Activated T-helper 17 cell treated with anti-CD3 and anti-CD28 coated beads, Interleukin-2, amount 50 U/mL, for 72 hours (primary cell): ENCODE measurements around the gene MXRA5. TPM values are rescaled to one million over a fixed set of nuclear protein-coding genes. Genes with fewer than 3 reads are reported as not detected.
"Not testable (repeated sequence)": the region's sequence is repeated elsewhere in the genome, so short reads cannot be mapped to it uniquely, and the experiment has no call there.

Source experiments
- ATAC-seq: fragments of 150-1000 bp; cut with Tn5 transposase; replicated peaks from 2 replicates; pipeline ENCODE4 v1.10.0; 2021; ENCODE audit warnings: mild to moderate bottlenecking, moderate library complexity
- H3K27ac Mint-ChIP-seq: one replicate; pipeline ENCODE4 v1.8.0; 2022; ENCODE audit warnings: mixed read lengths
- H3K27me3 Mint-ChIP-seq: one replicate; pipeline ENCODE4 v1.8.0; 2022; ENCODE audit warnings: mixed read lengths
- H3K36me3 Mint-ChIP-seq: one replicate; pipeline ENCODE4 v1.8.0; 2022; ENCODE audit warnings: low read depth, mild to moderate bottlenecking, mixed read lengths
- H3K4me1 Mint-ChIP-seq: one replicate; pipeline ENCODE4 v1.8.0; 2022; ENCODE audit warnings: mixed read lengths
- H3K4me3 Mint-ChIP-seq: one replicate; pipeline ENCODE4 v1.8.0; 2022; ENCODE audit warnings: mild to moderate bottlenecking, mixed read lengths
- H3K9me3 Mint-ChIP-seq: one replicate; pipeline ENCODE4 v1.8.0; 2022; ENCODE audit warnings: mixed read lengths
- total RNA-seq, 2 donors: library from RNA; stranded (reverse); gene quantifications; one replicate each; pipeline ENCODE4 v1.2.3, GENCODE V29; 2022

Gene MXRA5
- total RNA-seq, 2 donors from 2014 or later, result not detected

DNA sequence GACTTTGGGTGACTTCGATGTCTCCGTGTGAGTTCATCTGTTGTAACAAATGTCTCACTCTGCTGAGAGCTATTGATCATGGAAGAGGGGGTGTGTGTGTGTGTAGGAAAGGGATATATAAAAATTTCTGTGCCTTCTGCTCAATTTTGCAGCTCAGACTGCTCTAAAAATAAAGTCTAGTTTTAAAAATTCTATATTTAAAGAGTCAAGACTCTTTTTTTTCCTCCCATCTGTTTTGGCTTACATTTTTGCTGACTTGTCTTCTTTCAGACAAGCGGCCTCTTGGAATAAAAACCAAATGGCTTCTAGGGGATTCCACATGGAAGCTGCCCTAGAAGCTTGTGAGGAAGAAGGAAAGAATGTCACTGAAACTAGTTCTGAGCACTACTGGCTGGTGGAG is 6.3 kb upstream of the MXRA5 start:
- not testable (repeated sequence) for ATAC-seq, H3K27ac Mint-ChIP-seq, H3K36me3 Mint-ChIP-seq, H3K27me3 Mint-ChIP-seq, H3K9me3 Mint-ChIP-seq, H3K4me3 Mint-ChIP-seq, H3K4me1 Mint-ChIP-seq

DNA sequence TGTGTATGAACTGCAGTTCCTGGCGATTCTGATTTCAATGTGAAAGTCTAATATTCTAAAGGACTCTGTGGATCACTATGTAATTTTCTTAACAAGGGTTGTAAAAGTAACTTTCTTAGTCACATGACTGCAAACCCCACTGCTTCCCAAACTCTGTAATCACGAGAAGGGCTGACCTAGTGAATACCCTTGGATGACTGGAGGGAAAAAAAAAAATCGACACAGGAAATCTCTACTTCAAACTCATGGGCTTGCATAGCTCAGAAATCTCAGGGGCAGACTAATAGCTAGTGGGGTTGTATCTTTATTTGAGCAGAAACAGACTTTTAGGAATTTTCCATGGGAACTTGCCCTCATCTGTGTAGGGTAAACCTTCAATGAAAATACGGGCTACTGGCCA is 4.8 kb upstream of the MXRA5 start:
- Mint-ChIP-seq H3K27ac (no peak overlapping the region), H3K27me3 (no peaks in the 10 kb centered on the region), H3K9me3 (no peaks in the 10 kb centered on the region), H3K36me3 (no peaks in the 10 kb centered on the region), H3K4me1 (no peaks in the 10 kb centered on the region), H3K4me3 (no peak overlapping the region)
- no peak for ATAC-seq

DNA sequence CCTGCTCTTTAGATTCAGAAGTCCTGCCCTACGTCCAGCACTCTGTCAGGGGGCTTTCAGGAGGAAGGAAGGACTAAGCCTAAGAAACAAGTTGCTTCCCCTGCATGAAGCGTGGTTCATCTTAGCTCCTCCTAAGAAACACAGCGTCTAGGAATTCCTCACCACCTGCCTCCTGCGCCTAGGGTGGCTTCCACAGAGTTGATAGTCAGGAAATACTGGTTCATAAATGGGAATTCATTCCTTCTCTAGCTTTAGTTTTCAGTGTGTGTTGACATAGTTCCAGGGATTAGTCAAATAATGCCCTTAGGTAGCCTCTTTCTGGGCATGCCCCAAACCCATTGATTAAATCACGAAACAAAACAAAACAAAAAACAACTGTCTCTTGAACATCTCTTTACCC is 1.7 kb upstream of the MXRA5 start:
- Mint-ChIP-seq H3K9me3 (no peaks in the 10 kb centered on the region), H3K4me3 (no peak overlapping the region), H3K4me1 (no peaks in the 10 kb centered on the region), H3K27ac (no peak overlapping the region), H3K27me3 (peaks cover 7% of the 10 kb centered on the region), H3K36me3 (no peaks in the 10 kb centered on the region)
- ATAC-seq, result no peak

DNA sequence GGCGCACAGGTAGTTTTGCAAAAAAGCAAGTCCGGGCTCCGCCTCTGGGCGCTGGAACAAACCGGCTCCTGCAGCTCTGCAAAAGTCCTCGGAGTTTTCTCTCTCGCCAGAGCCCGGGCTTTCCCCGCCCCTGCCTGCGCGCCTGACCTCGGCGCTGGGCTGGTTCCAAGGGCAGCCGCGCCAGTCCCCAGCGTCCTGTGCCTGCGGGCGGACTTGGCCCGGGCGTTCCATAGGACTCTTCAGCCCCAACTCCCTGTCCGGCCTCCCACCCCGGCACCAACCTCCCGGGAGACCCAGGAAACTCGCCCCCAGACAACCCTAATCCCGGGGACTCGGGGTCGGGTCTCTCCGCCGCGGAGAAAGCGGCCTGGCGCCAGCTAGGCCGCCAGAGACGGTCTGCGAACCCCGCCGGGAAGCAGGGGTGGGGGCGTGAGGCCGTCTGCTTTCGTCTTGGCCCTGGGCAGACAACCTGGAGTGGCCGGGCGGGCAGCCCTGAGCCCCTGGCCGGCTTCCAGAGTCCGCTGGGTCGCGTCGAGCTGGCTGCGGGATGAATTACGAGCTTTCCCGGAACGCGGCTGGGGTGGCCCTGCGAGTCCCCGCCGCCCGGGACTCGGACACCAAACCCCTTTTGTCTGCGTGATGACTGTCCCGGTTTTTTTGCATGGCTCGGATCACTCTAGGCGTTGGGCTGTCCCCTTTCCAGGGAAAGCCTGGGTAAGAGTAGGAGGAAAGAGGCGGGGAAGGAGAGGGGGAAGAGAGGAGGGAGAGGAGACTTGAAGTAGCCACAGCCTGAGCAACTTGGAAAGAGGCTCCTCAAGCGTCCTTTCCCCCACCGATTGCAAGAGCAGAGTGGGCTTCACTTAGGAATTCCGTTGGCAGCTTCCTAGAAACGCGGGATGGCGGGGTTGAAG is 916 bp downstream of the MXRA5 start:
- Mint-ChIP-seq H3K36me3 (no peaks in the 10 kb centered on the region), H3K27ac (no peak overlapping the region), H3K9me3 (no peaks in the 10 kb centered on the region), H3K4me1 (no peaks in the 10 kb centered on the region), H3K4me3 (no peak overlapping the region), H3K27me3 (peaks cover 7% of the 10 kb centered on the region)
- no peak for ATAC-seq

DNA sequence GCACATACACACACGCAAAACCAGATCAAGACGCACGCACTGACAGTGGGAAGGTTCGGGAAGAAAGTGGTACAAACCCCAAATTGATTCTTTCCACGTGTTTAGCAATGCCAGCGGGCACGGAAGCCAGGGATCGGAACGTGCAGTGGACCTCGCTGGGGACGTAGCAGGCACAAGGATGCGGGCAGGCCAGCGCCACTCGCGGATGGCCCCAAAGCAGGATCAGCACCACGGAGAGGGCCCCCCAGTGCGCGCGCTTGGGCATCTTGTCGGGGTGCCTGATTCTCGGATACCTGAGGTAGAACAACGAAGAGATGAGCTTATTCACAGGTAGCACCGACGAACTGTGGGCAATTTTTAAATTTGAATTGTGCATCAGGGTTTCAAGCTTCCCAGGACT is 2.9 kb downstream of the MXRA5 start:
- not testable (repeated sequence) for H3K4me1 Mint-ChIP-seq, H3K36me3 Mint-ChIP-seq, ATAC-seq, H3K27me3 Mint-ChIP-seq, H3K9me3 Mint-ChIP-seq, H3K27ac Mint-ChIP-seq, H3K4me3 Mint-ChIP-seq

DNA sequence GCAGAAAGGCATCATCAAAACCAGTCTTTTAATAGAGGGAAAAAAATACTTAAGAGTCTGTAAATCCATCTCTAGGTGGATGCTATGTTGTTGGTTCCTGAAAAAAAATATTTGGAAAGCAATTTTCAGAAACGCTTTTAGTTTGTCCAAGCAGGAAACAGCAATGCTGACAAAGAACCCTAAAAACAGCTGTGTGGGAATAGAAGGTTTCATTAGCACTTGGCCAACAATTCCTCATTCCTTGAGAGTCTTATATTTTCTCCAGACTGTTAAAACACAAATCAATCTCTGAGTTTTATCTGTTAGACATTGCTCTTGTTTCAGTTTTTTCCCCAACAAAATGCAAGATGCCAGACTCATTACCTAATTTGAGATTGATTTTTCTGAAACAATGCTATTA is 6.4 kb downstream of the MXRA5 start:
- no peaks in the 10 kb centered on the region for H3K36me3 Mint-ChIP-seq
- no peak overlapping the region for H3K27ac Mint-ChIP-seq
- H3K4me1 Mint-ChIP-seq, result no peaks in the 10 kb centered on the region
- ATAC-seq, result no peak
- H3K4me3 Mint-ChIP-seq, result no peak overlapping the region
- H3K27me3 Mint-ChIP-seq, result peaks cover 7% of the 10 kb centered on the region
- H3K9me3 Mint-ChIP-seq, result no peaks in the 10 kb centered on the region

DNA sequence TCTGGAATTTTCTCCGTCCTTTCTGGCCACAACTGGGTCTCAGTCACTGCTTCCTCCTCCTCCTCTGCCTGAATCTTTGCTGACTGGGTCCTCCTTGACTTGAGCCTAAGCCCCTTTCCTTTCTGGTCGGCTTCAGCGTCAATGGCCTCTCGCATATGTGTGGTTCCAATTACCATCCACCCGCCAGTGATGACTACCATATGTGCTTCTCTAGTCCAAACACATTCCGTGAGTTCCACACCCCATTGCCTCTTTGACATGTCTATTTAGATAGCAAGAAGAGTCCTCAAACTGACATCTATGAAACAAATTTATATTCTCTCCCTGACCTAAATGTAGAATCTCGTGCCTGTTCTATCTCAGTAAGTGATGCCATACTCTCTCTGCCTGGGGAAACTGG is 19.8 kb downstream of the MXRA5 start:
- no peaks in the 10 kb centered on the region for H3K9me3 Mint-ChIP-seq
- no peak overlapping the region for H3K4me3 Mint-ChIP-seq
- ATAC-seq, result no peak
- H3K36me3 Mint-ChIP-seq, result no peaks in the 10 kb centered on the region
- no peaks in the 10 kb centered on the region for H3K4me1 Mint-ChIP-seq
- H3K27me3 Mint-ChIP-seq, result no peaks in the 10 kb centered on the region
- H3K27ac Mint-ChIP-seq, result no peak overlapping the region

DNA sequence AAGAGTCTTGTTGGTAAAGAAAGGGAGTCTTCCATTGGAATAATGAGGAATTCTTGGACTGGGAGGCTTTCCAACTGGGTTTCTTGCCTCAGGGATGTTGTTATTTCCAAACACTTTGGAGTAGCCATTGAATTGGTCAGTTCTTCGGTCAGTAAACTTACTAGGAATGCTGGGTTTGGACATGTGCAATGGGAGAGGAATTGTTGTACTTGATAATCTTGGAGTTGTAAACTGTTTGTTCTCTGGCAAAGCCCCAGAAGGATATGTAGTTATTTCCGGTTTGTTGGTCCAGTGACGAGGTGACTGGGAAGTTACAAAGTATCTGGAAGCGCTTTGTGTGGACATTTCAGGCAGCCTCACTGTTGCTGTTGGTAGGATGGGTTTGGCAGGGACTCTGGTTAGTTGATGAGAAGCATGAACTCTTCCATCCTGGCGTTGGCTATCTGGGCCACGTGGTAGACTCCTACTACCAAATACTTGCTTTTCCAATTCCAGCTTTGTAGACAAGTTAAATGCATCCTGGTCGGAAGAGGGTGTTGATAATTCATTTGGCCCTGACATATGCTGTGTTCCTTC is 25.9 kb downstream of the MXRA5 start:
- Mint-ChIP-seq H3K4me1 (no peaks in the 10 kb centered on the region), H3K36me3 (no peaks in the 10 kb centered on the region), H3K4me3 (no peak overlapping the region), H3K9me3 (no peaks in the 10 kb centered on the region), H3K27me3 (no peaks in the 10 kb centered on the region), H3K27ac (no peak overlapping the region)
- ATAC-seq, result no peak

DNA sequence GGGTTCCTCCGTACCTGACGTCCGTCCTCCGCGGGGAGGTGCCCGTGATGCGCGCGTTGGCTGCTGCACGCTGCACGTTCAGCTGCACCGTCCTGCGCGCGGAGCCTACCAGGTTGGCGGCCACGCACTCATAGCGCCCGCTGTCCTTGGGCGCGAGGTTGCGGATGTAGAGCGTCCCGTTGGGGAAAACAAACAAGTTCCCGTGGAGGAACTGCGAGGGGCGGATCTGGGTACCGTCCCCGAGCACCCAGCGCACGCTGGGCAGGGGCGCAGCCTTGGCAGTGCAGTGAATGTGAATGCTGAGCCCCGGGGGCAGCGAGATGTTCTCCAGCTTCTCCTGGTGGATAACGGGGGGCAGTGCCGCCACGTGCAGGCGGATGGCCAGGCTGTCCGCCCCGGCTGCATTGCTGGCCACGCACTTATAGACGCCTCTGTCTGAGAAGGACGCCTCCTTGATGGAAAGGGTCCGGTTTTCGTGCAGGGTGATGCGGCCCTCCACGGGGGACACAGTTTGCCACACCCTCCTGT is 29.2 kb downstream of the MXRA5 start:
- H3K36me3 Mint-ChIP-seq, result no peaks in the 10 kb centered on the region
- no peak overlapping the region for H3K4me3 Mint-ChIP-seq
- H3K27ac Mint-ChIP-seq, result no peak overlapping the region
- no peaks in the 10 kb centered on the region for H3K27me3 Mint-ChIP-seq
- H3K9me3 Mint-ChIP-seq, result no peaks in the 10 kb centered on the region
- H3K4me1 Mint-ChIP-seq, result no peaks in the 10 kb centered on the region
- ATAC-seq, result no peak

DNA sequence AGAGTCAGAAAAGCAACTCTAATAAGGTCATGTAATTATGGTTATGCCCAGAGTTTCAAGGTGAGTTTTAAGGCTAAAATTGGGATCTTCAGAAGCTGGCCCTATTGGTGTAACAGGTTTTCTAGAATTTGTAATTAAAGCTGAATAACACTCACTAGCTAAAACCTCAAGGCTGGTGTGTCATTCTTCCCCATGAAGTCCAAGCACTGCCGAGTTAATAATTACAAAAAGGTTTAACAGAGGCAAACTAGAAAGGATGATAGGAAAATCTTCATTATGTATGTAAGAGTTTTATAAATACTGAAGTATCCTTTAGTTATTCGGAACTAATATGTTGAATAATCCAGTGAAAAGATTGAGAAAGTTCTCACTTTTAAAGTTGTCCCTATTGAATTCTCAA is 34.3 kb downstream of the MXRA5 start:
- Mint-ChIP-seq H3K27ac (no peak overlapping the region), H3K4me3 (no peak overlapping the region), H3K9me3 (no peaks in the 10 kb centered on the region), H3K4me1 (no peaks in the 10 kb centered on the region), H3K36me3 (no peaks in the 10 kb centered on the region), H3K27me3 (no peaks in the 10 kb centered on the region)
- ATAC-seq, result no peak

DNA sequence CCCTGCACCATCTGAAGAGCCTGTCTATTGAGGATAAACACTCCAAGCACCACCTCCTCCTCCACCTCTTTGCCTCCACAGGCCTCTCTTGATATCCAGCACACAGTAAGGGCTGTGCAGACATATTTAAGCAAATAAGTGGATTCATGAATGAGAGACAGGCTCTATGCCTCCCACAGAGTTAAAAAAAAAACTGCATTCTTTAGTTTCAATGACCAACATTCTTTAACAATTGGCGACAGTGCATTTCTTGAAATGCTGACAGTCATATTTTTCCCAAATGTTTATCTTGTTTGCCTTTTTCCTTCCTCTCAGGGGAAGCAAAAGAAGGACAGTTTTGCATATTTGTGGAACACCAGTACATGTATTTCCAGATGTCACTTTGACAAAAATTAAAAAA is 38.6 kb downstream of the MXRA5 start:
- no peak for ATAC-seq
- H3K27ac Mint-ChIP-seq, result no peak overlapping the region
- no peak overlapping the region for H3K4me3 Mint-ChIP-seq
- no peaks in the 10 kb centered on the region for H3K4me1 Mint-ChIP-seq
- no peaks in the 10 kb centered on the region for H3K36me3 Mint-ChIP-seq
- H3K27me3 Mint-ChIP-seq, result no peaks in the 10 kb centered on the region
- H3K9me3 Mint-ChIP-seq, result no peaks in the 10 kb centered on the region

DNA sequence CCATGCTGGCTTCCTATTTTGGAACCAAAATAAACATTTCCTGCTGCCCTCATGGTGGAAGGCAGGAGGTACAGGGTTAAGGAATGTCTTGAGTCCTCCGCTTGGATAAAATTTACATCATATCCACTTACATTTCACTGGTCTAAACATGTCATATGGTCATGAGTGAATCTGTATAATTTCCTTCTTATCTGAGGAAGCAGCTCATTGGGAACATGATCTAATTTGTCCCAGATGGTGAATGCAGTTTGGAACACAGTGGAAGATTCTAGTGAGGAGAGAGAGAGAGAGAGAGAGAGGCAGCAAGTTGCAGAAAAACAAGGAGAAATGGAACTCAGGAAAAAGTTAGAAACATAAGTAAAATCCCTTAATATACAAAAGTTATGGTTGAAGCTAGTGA is 46.8 kb downstream of the MXRA5 start:
- H3K4me1 Mint-ChIP-seq, result no peaks in the 10 kb centered on the region

DNA sequence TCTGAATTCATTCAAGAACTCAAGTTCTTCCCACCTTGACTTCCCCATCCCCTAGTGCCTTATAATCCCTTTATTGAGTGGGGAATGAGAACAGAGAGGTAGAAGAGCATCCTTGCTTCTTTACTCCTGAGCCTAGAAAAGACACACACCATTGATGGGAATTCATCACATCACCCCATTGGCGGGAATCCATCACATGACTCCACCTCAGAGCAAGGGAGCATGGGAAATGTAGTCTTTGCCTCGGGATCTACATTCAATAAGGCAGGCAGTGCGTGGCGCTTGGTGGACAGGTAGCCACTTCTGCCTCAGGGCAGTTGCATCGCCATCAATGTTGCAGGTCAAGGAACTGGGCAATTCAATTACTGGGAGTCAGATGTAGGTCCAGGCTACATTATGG is 50.7 kb downstream of the MXRA5 start:
- no peaks in the 10 kb centered on the region for H3K9me3 Mint-ChIP-seq
- ATAC-seq, result no peak
- H3K27me3 Mint-ChIP-seq, result no peaks in the 10 kb centered on the region
- no peak overlapping the region for H3K27ac Mint-ChIP-seq
- no peaks in the 10 kb centered on the region for H3K4me1 Mint-ChIP-seq
- no peak overlapping the region for H3K4me3 Mint-ChIP-seq
- no peaks in the 10 kb centered on the region for H3K36me3 Mint-ChIP-seq

More for the DNA sequence above, 46.8 kb downstream of the MXRA5 start:
- Mint-ChIP-seq H3K27ac (no peak overlapping the region), H3K27me3 (no peaks in the 10 kb centered on the region), H3K36me3 (no peaks in the 10 kb centered on the region), H3K9me3 (no peaks in the 10 kb centered on the region), H3K4me3 (no peak overlapping the region)
- no peak for ATAC-seq

DNA sequence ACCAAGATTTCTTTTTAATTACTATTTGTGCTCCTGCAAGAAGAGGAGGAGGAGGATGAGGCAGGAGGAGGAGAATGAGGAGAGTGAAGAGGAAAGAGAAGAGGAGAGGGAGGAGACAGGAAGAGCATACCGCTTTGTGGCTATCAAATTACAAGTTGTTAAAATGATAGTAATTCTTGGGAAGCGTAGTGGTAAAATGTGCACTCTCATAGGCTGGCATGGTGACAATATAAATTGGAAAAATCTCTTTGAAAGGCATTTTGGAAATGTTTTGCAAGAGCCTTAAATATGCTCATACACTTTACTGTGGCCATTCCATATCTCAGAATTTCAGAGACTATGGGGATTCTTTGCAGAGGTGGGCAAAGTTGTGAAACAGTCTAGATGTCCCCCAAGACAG is 53.2 kb downstream of the MXRA5 start:
- Mint-ChIP-seq H3K27ac (no peak overlapping the region), H3K9me3 (no peaks in the 10 kb centered on the region), H3K4me1 (no peaks in the 10 kb centered on the region), H3K36me3 (no peaks in the 10 kb centered on the region), H3K27me3 (no peaks in the 10 kb centered on the region), H3K4me3 (no peak overlapping the region)
- ATAC-seq, result no peak

DNA sequence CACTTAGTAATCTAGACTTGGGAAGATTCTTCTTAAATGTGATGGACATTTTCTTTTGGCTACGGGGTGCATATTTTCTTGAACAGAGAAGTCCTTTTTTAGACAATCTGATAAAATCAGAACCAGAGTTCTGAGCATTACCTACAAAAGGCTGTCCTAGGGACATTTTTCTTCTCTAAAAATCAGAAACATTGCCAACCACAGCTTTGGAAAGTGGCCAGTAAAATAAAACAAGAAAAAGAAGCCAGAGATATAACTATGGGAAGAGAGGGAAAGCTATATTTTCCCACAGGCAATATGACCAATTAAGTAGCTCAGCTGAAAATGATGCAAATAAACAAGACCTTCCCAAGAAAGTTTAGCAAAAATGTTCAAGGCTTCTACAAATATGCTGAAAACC is 55.9 kb downstream of the MXRA5 start:
- Mint-ChIP-seq H3K27ac (no peak overlapping the region), H3K9me3 (no peaks in the 10 kb centered on the region), H3K27me3 (peaks cover 3% of the 10 kb centered on the region), H3K36me3 (no peaks in the 10 kb centered on the region), H3K4me1 (no peaks in the 10 kb centered on the region), H3K4me3 (no peak overlapping the region)
- ATAC-seq, result no peak
